Stimulated activated naive CD8-positive, alpha-beta T cell treated with anti-CD3 and anti-CD28 coated beads, Interleukin-15, Interleukin-2, amounts not matched to agents 100 ng/mL and 50 ng/mL, for 24 hours (primary cell): Measurements from ENCODE around the gene RNF187.
A peak's percentile ranks its signal among the peaks of the same experiment; 100 is the strongest.
"Not testable (repeated sequence)": the region's sequence is repeated elsewhere in the genome, so short reads cannot be mapped to it uniquely, and the experiment has no call there.

Source experiments
- H3K27ac Mint-ChIP-seq: one replicate; pipeline ENCODE4 v1.8.0; 2021; ENCODE audit warnings: mild to moderate bottlenecking, mixed read lengths
- H3K27me3 Mint-ChIP-seq: one replicate; pipeline ENCODE4 v1.8.0; 2021; ENCODE audit warnings: mixed read lengths
- H3K36me3 Mint-ChIP-seq: one replicate; pipeline ENCODE4 v1.8.0; 2021; ENCODE audit warnings: low read depth, mixed read lengths
- H3K4me1 Mint-ChIP-seq: one replicate; pipeline ENCODE4 v1.8.0; 2021; ENCODE audit warnings: low read depth, mixed read lengths
- H3K4me3 Mint-ChIP-seq: one replicate; pipeline ENCODE4 v1.8.0; 2021; ENCODE audit warnings: mild to moderate bottlenecking, mixed read lengths
- H3K9me3 Mint-ChIP-seq: one replicate; pipeline ENCODE4 v1.8.0; 2021; ENCODE audit warnings: mixed read lengths

RNF187 gene

GRCh38 chr1:228490120-228491078 lies 3.2 kb downstream of the RNF187 start:
- peaks cover 39% of the 10 kb centered on the region for H3K36me3 Mint-ChIP-seq

GRCh38 chr1:228493141-228494043 lies 6.2 kb downstream of the RNF187 start:
- H3K4me1 Mint-ChIP-seq = peaks cover 31% of the 10 kb centered on the region
- H3K9me3 Mint-ChIP-seq = no peaks in the 10 kb centered on the region
- no peak overlapping the region for H3K4me3 Mint-ChIP-seq
- no peaks in the 10 kb centered on the region for H3K27me3 Mint-ChIP-seq
- H3K36me3 Mint-ChIP-seq = peaks cover 47% of the 10 kb centered on the region
- H3K27ac Mint-ChIP-seq = no peak overlapping the region

More at GRCh38 chr1:228490120-228491078, 3.2 kb downstream of the RNF187 start:
- peak overlapping the region; percentile 87 for H3K4me3 Mint-ChIP-seq
- no peaks in the 10 kb centered on the region for H3K27me3 Mint-ChIP-seq
- H3K4me1 Mint-ChIP-seq = peaks cover 33% of the 10 kb centered on the region
- H3K27ac Mint-ChIP-seq = peak overlapping the region; percentile 75
- H3K9me3 Mint-ChIP-seq = no peaks in the 10 kb centered on the region

GRCh38 chr1:228494044-228494353 lies 6.8 kb downstream of the RNF187 start:
- peaks cover 25% of the 10 kb centered on the region for H3K4me1 Mint-ChIP-seq
- H3K4me3 Mint-ChIP-seq = no peak overlapping the region
- no peaks in the 10 kb centered on the region for H3K9me3 Mint-ChIP-seq
- no peak overlapping the region for H3K27ac Mint-ChIP-seq
- H3K36me3 Mint-ChIP-seq = peaks cover 47% of the 10 kb centered on the region
- H3K27me3 Mint-ChIP-seq = no peaks in the 10 kb centered on the region

- Mint-ChIP-seq H3K4me3 (no peak overlapping the region), H3K27me3 (no peaks in the 10 kb centered on the region), H3K9me3 (no peaks in the 10 kb centered on the region), H3K4me1 (peaks cover 21% of the 10 kb centered on the region), H3K36me3 (peaks cover 47% of the 10 kb centered on the region), H3K27ac (no peak overlapping the region)
These were observed 7.2 kb downstream of the RNF187 start for GRCh38 chr1:228494391-228494790.

GRCh38 chr1:228494970-228495853 lies 8.0 kb downstream of the RNF187 start:
- H3K27me3 Mint-ChIP-seq = no peaks in the 10 kb centered on the region
- H3K9me3 Mint-ChIP-seq = no peaks in the 10 kb centered on the region
- H3K4me3 Mint-ChIP-seq = no peak overlapping the region
- H3K4me1 Mint-ChIP-seq = peaks cover 19% of the 10 kb centered on the region
- H3K27ac Mint-ChIP-seq = no peak overlapping the region
- H3K36me3 Mint-ChIP-seq = peaks cover 40% of the 10 kb centered on the region

- Mint-ChIP-seq H3K9me3 (no peaks in the 10 kb centered on the region), H3K36me3 (peaks cover 33% of the 10 kb centered on the region), H3K4me3 (no peak overlapping the region), H3K27me3 (no peaks in the 10 kb centered on the region), H3K27ac (no peak overlapping the region), H3K4me1 (peaks cover 21% of the 10 kb centered on the region)
These were observed 8.9 kb downstream of the RNF187 start for GRCh38 chr1:228496084-228496483.

- no peak overlapping the region for H3K27ac Mint-ChIP-seq
- H3K27me3 Mint-ChIP-seq = no peaks in the 10 kb centered on the region
- peaks cover 32% of the 10 kb centered on the region for H3K36me3 Mint-ChIP-seq
- no peaks in the 10 kb centered on the region for H3K9me3 Mint-ChIP-seq
- H3K4me1 Mint-ChIP-seq = peaks cover 25% of the 10 kb centered on the region
- no peak overlapping the region for H3K4me3 Mint-ChIP-seq
These were observed 9.3 kb downstream of the RNF187 start for GRCh38 chr1:228496494-228496893.

GRCh38 chr1:228497206-228497605 lies 10.0 kb downstream of the RNF187 start:
- Mint-ChIP-seq H3K4me3 (no peak overlapping the region), H3K4me1 (peaks cover 27% of the 10 kb centered on the region), H3K36me3 (peaks cover 24% of the 10 kb centered on the region), H3K9me3 (no peaks in the 10 kb centered on the region), H3K27me3 (no peaks in the 10 kb centered on the region), H3K27ac (no peak overlapping the region)

GRCh38 chr1:228497817-228498216 lies 10.6 kb downstream of the RNF187 start:
- peaks cover 24% of the 10 kb centered on the region for H3K36me3 Mint-ChIP-seq
- H3K4me3 Mint-ChIP-seq = no peak overlapping the region
- H3K4me1 Mint-ChIP-seq = peaks cover 27% of the 10 kb centered on the region
- H3K27me3 Mint-ChIP-seq = no peaks in the 10 kb centered on the region
- H3K9me3 Mint-ChIP-seq = no peaks in the 10 kb centered on the region
- no peak overlapping the region for H3K27ac Mint-ChIP-seq

GRCh38 chr1:228500143-228500734 lies 13.1 kb downstream of the RNF187 start:
- peak overlapping the region; percentile 12 for H3K27ac Mint-ChIP-seq
- H3K9me3 Mint-ChIP-seq = no peaks in the 10 kb centered on the region
- H3K27me3 Mint-ChIP-seq = no peaks in the 10 kb centered on the region
- H3K4me1 Mint-ChIP-seq = peaks cover 27% of the 10 kb centered on the region
- H3K4me3 Mint-ChIP-seq = peak overlapping the region; percentile 68
- H3K36me3 Mint-ChIP-seq = peaks cover 10% of the 10 kb centered on the region

GRCh38 chr1:228500901-228501871 lies 14.0 kb downstream of the RNF187 start:
- no peaks in the 10 kb centered on the region for H3K27me3 Mint-ChIP-seq
- no peaks in the 10 kb centered on the region for H3K9me3 Mint-ChIP-seq
- peaks cover 27% of the 10 kb centered on the region for H3K4me1 Mint-ChIP-seq
- peaks cover 6% of the 10 kb centered on the region for H3K36me3 Mint-ChIP-seq
- H3K4me3 Mint-ChIP-seq = peak overlapping the region; percentile 68
- peak overlapping the region; percentile 12 for H3K27ac Mint-ChIP-seq

GRCh38 chr1:228502522-228502921 lies 15.3 kb downstream of the RNF187 start:
- Mint-ChIP-seq H3K9me3 (no peaks in the 10 kb centered on the region), H3K36me3 (peaks cover 6% of the 10 kb centered on the region), H3K4me1 (peaks cover 27% of the 10 kb centered on the region), H3K4me3 (no peak overlapping the region), H3K27ac (no peak overlapping the region), H3K27me3 (peaks cover 1% of the 10 kb centered on the region)

- not testable (repeated sequence) for H3K4me1 Mint-ChIP-seq, H3K9me3 Mint-ChIP-seq, H3K27me3 Mint-ChIP-seq, H3K36me3 Mint-ChIP-seq, H3K4me3 Mint-ChIP-seq, H3K27ac Mint-ChIP-seq
These were observed 18.8 kb downstream of the RNF187 start for GRCh38 chr1:228505944-228506343.
